Memory B cell (primary cell): ENCODE measurements around the gene CYBRD1.
A peak's percentile ranks its signal among the peaks of the same experiment; 100 is the strongest.

Source experiments
- ATAC-seq: fragments of 150-1000 bp; cut with Tn5 transposase; 2 replicates; pipeline ENCODE4 v1.10.0; 2021; ENCODE audit warnings: low read depth, mild to moderate bottlenecking, moderate library complexity
- DNase-seq, 2 donors: peaks; one replicate each; pipeline ENCODE4 v3.0.0; 2022; ENCODE audit warnings: low spot score in 2 of 2
- H3K27ac Mint-ChIP-seq: one replicate; pipeline ENCODE4 v1.8.0; 2022; ENCODE audit warnings: mild to moderate bottlenecking, moderate library complexity, mixed read lengths
- H3K27me3 Mint-ChIP-seq: one replicate; pipeline ENCODE4 v1.8.0; 2022; ENCODE audit warnings: mixed read lengths
- H3K36me3 Mint-ChIP-seq: one replicate; pipeline ENCODE4 v1.8.0; 2022; ENCODE audit warnings: mild to moderate bottlenecking, mixed read lengths
- H3K4me1 Mint-ChIP-seq: one replicate; pipeline ENCODE4 v1.8.0; 2022; ENCODE audit warnings: mixed read lengths
- H3K4me3 Mint-ChIP-seq: one replicate; pipeline ENCODE4 v1.8.0; 2022; ENCODE audit warnings: mild to moderate bottlenecking, moderate library complexity, mixed read lengths
- H3K9me3 Mint-ChIP-seq: one replicate; pipeline ENCODE4 v1.8.0; 2022; ENCODE audit warnings: mixed read lengths

CYBRD1 gene

GRCh38 chr2:171522052-171522787 is at the start of gene CYBRD1:
Gene CYBRD1 (plus strand): TSS chr2:171522474. CDS start chr2:171522546, 72 bp downstream.
- H3K27ac Mint-ChIP-seq, result no peak within 1 kb of the TSS
- peaks cover 7% of the 10 kb centered on the region for H3K4me1 Mint-ChIP-seq
- H3K4me3 Mint-ChIP-seq, result peak within 1 kb of the TSS; percentile 80
- ATAC-seq (no peak), DNase-seq (no peak)
- H3K9me3 Mint-ChIP-seq, result no peaks in the 10 kb centered on the region
- H3K36me3 Mint-ChIP-seq, result peaks cover 3% of the 10 kb centered on the region
- peaks cover 28% of the 10 kb centered on the region for H3K27me3 Mint-ChIP-seq

- Mint-ChIP-seq H3K9me3 (no peaks in the 10 kb centered on the region), H3K4me1 (no peaks in the 10 kb centered on the region), H3K4me3 (no peak overlapping the region), H3K36me3 (peaks cover 37% of the 10 kb centered on the region), H3K27ac (no peak overlapping the region), H3K27me3 (no peaks in the 10 kb centered on the region)
- ATAC-seq, result no peak
- DNase-seq, result no peak
Observed at GRCh38 chr2:171475979-171476378, 46.3 kb upstream of the CYBRD1 start.

- peaks cover 44% of the 10 kb centered on the region for H3K36me3 Mint-ChIP-seq
- ATAC-seq (no peak), DNase-seq (no peak)
- no peak overlapping the region for H3K4me3 Mint-ChIP-seq
- no peaks in the 10 kb centered on the region for H3K9me3 Mint-ChIP-seq
- no peaks in the 10 kb centered on the region for H3K27me3 Mint-ChIP-seq
- H3K4me1 Mint-ChIP-seq, result peaks cover 3% of the 10 kb centered on the region
- no peak overlapping the region for H3K27ac Mint-ChIP-seq
Observed at GRCh38 chr2:171478345-171478744, 43.9 kb upstream of the CYBRD1 start.

GRCh38 chr2:171479154-171479814 is 43.0 kb upstream of the CYBRD1 start:
- H3K4me1 Mint-ChIP-seq, result peaks cover 3% of the 10 kb centered on the region
- H3K9me3 Mint-ChIP-seq, result no peaks in the 10 kb centered on the region
- H3K27ac Mint-ChIP-seq, result no peak overlapping the region
- DNase-seq, result no peak
- H3K4me3 Mint-ChIP-seq, result no peak overlapping the region
- peaks cover 41% of the 10 kb centered on the region for H3K36me3 Mint-ChIP-seq
- ATAC-seq, result no peak
- no peaks in the 10 kb centered on the region for H3K27me3 Mint-ChIP-seq

GRCh38 chr2:171480908-171481307 is 41.4 kb upstream of the CYBRD1 start:
- no peak for DNase-seq
- no peak for ATAC-seq
- Mint-ChIP-seq H3K4me1 (peaks cover 3% of the 10 kb centered on the region), H3K27me3 (no peaks in the 10 kb centered on the region), H3K9me3 (no peaks in the 10 kb centered on the region), H3K27ac (peak overlapping the region; percentile 1), H3K4me3 (no peak overlapping the region), H3K36me3 (peaks cover 37% of the 10 kb centered on the region)

GRCh38 chr2:171482308-171482707 is 40.0 kb upstream of the CYBRD1 start:
- no peaks in the 10 kb centered on the region for H3K9me3 Mint-ChIP-seq
- no peaks in the 10 kb centered on the region for H3K27me3 Mint-ChIP-seq
- ATAC-seq (no peak), DNase-seq (no peak)
- H3K4me3 Mint-ChIP-seq, result no peak overlapping the region
- H3K27ac Mint-ChIP-seq, result no peak overlapping the region
- H3K4me1 Mint-ChIP-seq, result peaks cover 3% of the 10 kb centered on the region
- peaks cover 40% of the 10 kb centered on the region for H3K36me3 Mint-ChIP-seq

GRCh38 chr2:171482877-171483276 is 39.4 kb upstream of the CYBRD1 start:
- Mint-ChIP-seq H3K9me3 (no peaks in the 10 kb centered on the region), H3K4me3 (no peak overlapping the region), H3K27ac (peak overlapping the region; percentile 9), H3K36me3 (peaks cover 44% of the 10 kb centered on the region), H3K27me3 (no peaks in the 10 kb centered on the region), H3K4me1 (peaks cover 3% of the 10 kb centered on the region)
- DNase-seq, result no peak
- ATAC-seq, result no peak

GRCh38 chr2:171483793-171484192 is 38.5 kb upstream of the CYBRD1 start:
- Mint-ChIP-seq H3K4me1 (peaks cover 3% of the 10 kb centered on the region), H3K36me3 (peaks cover 46% of the 10 kb centered on the region), H3K27ac (no peak overlapping the region), H3K4me3 (no peak overlapping the region), H3K9me3 (peaks cover 3% of the 10 kb centered on the region), H3K27me3 (no peaks in the 10 kb centered on the region)
- DNase-seq, result no peak
- no peak for ATAC-seq

GRCh38 chr2:171485116-171485515 is 37.2 kb upstream of the CYBRD1 start:
- no peak overlapping the region for H3K4me3 Mint-ChIP-seq
- no peak overlapping the region for H3K27ac Mint-ChIP-seq
- no peak for DNase-seq
- peaks cover 3% of the 10 kb centered on the region for H3K9me3 Mint-ChIP-seq
- ATAC-seq, result no peak
- peaks cover 3% of the 10 kb centered on the region for H3K4me1 Mint-ChIP-seq
- H3K27me3 Mint-ChIP-seq, result no peaks in the 10 kb centered on the region
- peaks cover 41% of the 10 kb centered on the region for H3K36me3 Mint-ChIP-seq

- H3K4me3 Mint-ChIP-seq, result no peak overlapping the region
- DNase-seq, result no peak
Observed at GRCh38 chr2:171487201-171487600, 35.1 kb upstream of the CYBRD1 start.

GRCh38 chr2:171487803-171488259 is 34.4 kb upstream of the CYBRD1 start:
- Mint-ChIP-seq H3K4me1 (peaks cover under 1% of the 10 kb centered on the region), H3K4me3 (no peak overlapping the region), H3K36me3 (peaks cover 29% of the 10 kb centered on the region), H3K27me3 (no peaks in the 10 kb centered on the region), H3K9me3 (peaks cover 3% of the 10 kb centered on the region), H3K27ac (no peak overlapping the region)
- ATAC-seq, result no peak
- DNase-seq, result no peak

More at GRCh38 chr2:171487201-171487600, 35.1 kb upstream of the CYBRD1 start:
- peaks cover 3% of the 10 kb centered on the region for H3K9me3 Mint-ChIP-seq
- ATAC-seq, result no peak
- peaks cover 3% of the 10 kb centered on the region for H3K4me1 Mint-ChIP-seq
- no peak overlapping the region for H3K27ac Mint-ChIP-seq
- no peaks in the 10 kb centered on the region for H3K27me3 Mint-ChIP-seq
- H3K36me3 Mint-ChIP-seq, result peaks cover 35% of the 10 kb centered on the region

- Mint-ChIP-seq H3K27ac (no peak overlapping the region), H3K36me3 (peaks cover 21% of the 10 kb centered on the region)
- no peak for ATAC-seq
Observed at GRCh38 chr2:171490577-171490976, 31.7 kb upstream of the CYBRD1 start.

GRCh38 chr2:171491292-171491691 is 31.0 kb upstream of the CYBRD1 start:
- Mint-ChIP-seq H3K4me3 (no peak overlapping the region), H3K27me3 (no peaks in the 10 kb centered on the region), H3K27ac (no peak overlapping the region), H3K4me1 (no peaks in the 10 kb centered on the region), H3K36me3 (peaks cover 22% of the 10 kb centered on the region), H3K9me3 (peaks cover 4% of the 10 kb centered on the region)
- DNase-seq (no peak), ATAC-seq (no peak)

More at GRCh38 chr2:171490577-171490976, 31.7 kb upstream of the CYBRD1 start:
- Mint-ChIP-seq H3K27me3 (no peaks in the 10 kb centered on the region), H3K4me3 (no peak overlapping the region), H3K4me1 (no peaks in the 10 kb centered on the region), H3K9me3 (peaks cover 3% of the 10 kb centered on the region)
- DNase-seq, result no peak

- Mint-ChIP-seq H3K9me3 (peaks cover 9% of the 10 kb centered on the region), H3K27me3 (no peaks in the 10 kb centered on the region), H3K4me3 (no peak overlapping the region), H3K4me1 (no peaks in the 10 kb centered on the region), H3K36me3 (peaks cover 18% of the 10 kb centered on the region), H3K27ac (no peak overlapping the region)
- DNase-seq (no peak), ATAC-seq (no peak)
Observed at GRCh38 chr2:171492664-171493063, 29.6 kb upstream of the CYBRD1 start.
